Stimulated activated CD8-positive, alpha-beta memory T cell treated with anti-CD3 and anti-CD28 coated beads, Interleukin-15, amount 100 ng/mL, for 4 hours (primary cell): ENCODE measurements around the gene C1QTNF12.

Source experiments
- DNase-seq, 2 donors: peaks; one replicate each; pipeline ENCODE4 v3.0.0-alpha.2; 2020; ENCODE audit warnings: low read depth in 2 of 2

Gene C1QTNF12, protein sequence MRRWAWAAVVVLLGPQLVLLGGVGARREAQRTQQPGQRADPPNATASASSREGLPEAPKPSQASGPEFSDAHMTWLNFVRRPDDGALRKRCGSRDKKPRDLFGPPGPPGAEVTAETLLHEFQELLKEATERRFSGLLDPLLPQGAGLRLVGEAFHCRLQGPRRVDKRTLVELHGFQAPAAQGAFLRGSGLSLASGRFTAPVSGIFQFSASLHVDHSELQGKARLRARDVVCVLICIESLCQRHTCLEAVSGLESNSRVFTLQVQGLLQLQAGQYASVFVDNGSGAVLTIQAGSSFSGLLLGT

DNA sequence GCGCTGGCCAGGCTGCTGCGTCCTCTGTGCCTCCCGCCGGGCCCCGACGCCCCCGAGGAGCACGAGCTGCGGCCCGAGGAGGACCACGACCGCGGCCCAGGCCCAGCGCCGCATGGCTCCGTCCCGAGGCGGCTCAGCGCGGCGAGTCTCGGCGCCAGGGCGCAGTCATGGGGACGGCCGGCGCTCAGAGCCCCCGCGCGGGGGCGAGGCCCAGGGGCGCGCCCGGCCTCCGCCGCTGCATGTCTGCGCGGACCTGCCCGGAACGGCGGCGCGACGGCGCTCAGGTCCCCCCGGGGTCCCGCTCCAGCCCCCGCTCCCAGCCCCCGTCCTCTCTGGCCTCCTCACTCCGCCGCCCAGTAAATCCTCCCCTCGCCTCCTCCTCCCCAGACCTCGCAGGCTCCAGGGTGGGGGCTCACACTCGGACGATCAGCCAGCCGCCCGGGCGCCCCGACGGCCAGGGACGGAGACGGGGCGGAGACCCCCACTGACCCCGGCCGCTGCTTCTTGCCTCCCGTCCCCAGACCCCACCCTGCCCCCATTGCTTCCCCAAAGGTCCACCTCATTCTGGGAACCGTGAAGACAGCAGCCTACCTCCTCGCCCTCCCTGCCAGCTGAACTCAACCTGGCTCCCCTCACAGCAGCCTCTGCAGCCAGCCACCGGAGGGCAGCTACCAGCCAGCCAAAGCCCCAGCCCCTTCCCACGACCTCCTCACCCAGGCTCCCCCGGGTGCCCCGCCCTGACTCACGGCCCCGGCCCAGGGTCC, at the start of gene C1QTNF12:
C1QTNF12 (minus strand) TSS at position 146 of the 764 bp plus-strand sequence; CDS start at position 114, 32 bp downstream.
- DNase-seq, result no peak

- no peak for DNase-seq
Observed at GRCh38 chr1:1295154-1295923, 48.8 kb upstream of the C1QTNF12 start.

DNA sequence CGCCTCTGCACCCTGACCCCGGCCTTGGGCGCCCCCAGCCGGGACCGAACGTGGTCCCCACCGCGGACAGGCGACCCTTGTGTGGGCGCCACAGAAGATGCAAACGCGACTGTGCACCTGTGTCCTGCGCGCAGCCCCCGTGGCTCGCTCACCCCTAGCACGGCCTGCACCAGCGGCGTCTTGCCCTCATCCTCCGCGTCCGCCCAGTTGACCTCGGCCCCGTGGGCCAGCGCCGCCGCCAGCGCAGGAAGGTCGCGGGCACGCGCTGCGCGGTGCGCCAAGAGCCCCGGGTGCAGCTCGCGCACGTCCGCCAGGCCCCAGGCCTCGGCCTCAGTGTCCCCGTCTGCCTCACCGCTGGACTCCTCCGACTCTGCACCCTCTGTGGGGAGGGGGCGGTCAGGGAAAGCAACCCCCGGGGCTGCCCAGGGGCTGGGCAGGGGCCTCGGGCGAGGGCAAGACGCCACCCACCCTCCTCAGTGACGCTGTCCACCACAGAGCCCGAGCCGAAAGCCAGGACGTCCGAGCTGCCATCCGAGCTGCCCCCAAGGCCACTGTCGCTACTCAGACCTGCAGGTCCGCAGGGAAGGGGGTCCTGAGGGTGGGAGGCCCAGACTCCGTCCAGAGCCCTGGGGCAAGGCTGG, 47.8 kb upstream of the C1QTNF12 start:
- DNase-seq, result no peak

DNA sequence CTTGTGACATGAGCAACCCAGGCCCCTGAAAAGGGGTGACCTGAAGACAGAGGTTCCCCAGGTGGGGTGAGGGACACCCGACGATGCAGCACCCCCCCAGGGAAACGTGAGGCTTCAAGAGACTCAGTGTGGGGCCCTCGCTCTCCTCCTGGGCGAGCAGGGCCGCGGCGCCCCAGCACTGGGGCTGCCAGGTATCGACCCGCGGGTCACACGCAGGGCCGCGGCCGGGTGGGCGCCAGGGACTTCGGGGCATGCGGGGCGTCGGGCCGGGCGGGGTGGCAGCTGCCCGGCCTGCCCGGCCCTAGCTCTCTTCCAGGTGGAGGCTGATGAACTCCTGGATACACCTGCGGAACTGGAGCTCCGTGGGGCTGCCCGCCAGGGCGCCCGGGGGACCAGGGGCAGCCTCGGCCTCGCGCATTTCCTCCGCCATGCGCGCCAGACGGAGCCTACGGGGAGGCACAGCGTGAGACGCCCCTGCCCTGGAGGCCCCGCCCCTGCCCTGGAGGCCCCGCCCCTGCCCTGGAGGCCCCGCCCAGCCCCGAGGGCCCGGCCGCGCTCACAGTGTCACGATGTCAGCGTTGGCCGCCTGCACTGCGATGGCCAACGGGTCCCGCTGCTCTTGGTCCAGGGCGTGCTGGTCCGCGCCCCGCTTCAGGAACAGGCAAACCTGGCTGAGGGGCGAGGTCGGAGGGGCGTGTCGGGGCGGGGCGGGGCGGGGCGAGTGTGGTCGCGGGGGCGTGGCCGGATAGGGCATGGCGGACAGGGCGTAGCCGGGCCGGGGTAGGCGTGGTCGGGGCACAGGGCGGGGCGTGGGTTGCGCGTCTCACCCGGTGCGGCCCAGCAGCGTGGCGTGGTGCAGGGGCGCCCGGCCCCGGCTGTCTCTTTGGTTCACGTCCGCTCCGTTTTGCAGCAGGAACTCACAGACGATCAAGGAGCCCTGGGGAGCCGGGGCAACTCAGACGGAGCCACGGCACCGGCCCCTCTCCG, 47.0 kb upstream of the C1QTNF12 start:
- no peak for DNase-seq

DNA sequence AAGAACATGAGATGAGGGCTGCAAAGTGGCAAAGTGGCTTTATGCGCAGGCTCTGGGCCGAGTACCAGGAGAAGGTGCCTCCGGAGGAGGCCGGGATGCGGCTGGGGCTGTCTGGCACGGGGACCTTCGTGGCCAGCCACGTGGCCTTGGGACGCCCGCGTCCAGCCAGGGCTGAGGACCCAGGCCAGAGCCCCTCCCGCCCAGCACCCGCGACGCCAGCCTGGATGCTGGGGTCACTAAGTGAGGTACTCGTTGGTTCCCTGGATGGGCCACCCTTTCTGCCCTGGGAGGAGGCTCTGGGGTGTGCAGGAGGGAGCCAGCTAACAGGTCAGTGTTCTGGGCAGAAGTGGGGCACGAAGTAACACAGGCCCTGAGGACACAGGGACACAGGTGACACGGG, 46.3 kb upstream of the C1QTNF12 start:
- DNase-seq, result no peak

- DNase-seq, result no peak
Observed at GRCh38 chr1:1292442-1292779, 45.9 kb upstream of the C1QTNF12 start.

DNA sequence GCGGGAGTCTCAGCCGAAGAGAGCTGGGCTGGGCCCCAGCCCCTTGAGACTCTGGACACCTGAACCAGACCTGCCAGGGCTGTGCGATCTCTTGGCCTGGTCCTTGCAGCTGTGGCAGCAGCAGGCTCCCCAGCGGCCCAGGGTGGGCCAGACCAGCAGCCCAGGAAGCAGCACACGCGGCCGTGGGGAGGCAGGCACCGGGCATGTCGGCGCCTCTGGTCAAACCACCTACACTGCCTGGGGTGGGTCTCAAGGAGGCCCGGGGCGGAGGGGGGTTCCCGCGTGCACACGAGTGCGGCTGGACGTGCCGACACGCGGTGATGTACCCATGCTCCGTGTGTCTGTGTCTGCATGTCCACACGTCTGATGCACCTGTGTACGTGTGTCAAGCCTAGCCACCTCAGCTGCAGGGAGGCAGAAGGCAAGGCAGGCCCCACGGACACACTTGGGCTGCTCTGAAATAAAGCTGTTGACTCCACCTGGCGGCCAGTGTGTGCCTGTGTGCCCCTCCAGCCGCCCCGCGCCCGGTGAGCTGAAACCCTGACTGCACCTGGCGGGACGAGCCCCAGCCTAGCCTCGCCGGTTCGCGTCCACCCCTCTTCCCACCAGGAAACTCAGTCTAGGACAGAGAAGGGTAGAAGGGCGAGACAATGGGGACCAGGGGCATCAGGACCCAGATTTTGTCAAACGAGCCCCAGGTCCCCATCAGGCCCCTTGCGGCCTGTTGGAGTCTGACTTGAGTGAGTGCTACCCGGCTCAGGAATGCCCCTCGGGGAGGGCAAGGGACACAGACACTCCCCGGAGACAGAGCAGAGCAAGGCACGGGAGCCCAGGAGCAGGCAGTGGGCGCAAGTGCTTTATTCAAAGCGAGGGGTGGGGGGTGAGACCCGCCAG, 45.3 kb upstream of the C1QTNF12 start:
- peak in 1 of 2 donors; percentile 34 for DNase-seq

DNA sequence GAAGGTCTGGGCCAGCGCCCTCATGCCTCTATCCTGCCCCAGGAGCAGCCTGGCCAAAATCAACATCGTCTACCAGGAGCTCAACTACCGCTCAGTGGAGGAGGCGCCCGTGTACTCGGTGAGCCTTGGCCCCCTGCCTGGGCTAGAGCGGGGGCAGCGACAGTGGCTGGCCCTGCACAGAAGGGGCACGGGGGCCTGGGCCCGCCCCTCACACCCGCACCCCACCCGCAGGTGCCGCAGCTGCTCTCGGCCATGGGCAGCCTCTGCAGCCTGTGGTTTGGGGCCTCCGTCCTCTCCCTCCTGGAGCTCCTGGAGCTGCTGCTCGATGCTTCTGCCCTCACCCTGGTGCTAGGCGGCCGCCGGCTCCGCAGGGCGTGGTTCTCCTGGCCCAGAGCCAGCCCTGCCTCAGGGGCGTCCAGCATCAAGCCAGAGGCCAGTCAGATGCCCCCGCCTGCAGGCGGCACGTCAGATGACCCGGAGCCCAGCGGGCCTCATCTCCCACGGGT, 44.6 kb upstream of the C1QTNF12 start:
- no peak for DNase-seq

DNA sequence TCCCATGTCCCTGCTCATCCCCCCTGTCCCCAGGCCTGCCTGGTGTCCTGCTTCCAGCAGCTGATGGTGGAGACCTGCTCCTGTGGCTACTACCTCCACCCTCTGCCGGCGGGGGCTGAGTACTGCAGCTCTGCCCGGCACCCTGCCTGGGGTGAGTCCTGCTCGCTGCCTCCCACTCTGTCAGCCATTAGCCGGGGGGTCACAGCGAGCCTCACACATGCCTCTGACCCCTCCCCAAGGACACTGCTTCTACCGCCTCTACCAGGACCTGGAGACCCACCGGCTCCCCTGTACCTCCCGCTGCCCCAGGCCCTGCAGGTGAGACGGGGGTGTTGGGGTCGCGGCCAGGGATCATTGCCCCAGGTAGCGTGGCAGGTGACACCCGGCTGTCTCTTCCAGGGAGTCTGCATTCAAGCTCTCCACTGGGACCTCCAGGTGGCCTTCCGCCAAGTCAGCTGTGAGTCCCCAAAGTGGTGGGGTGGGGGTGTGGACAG, 43.8 kb upstream of the C1QTNF12 start:
- DNase-seq, result no peak

GRCh38 chr1:1287288-1288110, 41.0 kb upstream of the C1QTNF12 start:
- no peak for DNase-seq

DNA sequence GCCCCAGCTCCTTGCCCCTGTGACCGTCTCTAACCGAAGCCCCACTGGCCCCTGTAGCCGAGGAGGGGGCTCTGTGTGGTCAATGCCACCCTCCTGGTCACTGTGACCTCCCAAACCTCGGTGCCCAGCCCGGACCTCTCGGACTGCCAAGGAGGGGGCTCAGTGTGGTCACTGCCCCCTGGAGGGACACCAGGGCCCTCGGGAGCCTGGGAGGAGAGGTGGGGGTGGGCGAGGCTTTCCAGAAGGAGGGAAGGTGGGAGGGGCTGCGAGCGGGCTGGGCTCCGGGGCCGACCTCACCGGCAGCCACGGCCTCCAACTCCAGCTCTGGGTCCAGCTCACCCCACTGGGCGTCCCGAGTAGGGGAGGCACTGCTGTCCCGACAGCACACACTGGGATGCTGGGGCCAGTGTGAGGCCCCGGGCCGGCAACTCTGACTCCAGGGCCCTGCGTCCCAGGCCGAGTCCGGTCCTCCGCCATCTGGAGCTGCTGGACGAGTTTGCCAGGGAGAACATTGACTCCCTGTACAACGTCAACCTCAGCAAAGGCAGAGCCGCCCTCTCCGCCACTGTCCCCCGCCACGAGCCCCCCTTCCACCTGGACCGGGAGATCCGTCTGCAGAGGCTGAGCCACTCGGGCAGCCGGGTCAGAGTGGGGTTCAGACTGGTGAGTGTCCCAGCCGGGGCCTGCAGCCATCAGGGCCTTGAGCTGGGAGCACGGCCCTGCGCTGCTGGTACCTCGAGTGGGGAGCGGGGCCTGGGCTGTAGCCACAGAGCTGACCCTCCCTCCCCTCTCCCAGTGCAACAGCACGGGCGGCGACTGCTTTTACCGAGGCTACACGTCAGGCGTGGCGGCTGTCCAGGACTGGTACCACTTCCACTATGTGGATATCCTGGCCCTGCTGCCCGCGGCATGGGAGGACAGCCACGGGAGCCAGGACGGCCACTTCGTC, 40.1 kb upstream of the C1QTNF12 start:
- no peak for DNase-seq

GRCh38 chr1:1285611-1286311, 39.2 kb upstream of the C1QTNF12 start:
- DNase-seq, result no peak

DNA sequence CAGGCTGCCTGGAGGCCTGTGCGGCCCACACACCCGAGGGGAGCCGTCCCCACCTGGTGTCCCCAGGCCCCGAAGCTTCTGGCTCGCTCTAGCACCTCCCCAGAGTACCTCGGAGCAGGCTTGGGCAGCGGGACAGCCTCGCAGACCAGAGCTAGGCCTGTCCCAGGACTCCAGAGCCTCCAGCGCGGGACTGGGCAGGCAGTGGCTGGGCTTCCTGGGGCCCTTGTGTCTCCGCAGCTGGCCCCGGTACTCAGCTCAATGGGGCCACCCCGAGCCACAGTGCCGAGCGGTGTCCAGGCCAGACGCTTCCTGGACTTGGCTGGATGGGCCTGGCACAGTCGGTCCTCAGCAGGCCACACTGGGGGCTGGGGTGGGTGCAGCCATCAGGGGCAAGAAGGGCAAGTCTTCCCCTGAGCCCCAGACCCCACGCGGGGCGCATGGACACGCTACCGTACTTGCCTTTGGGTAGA, 38.6 kb upstream of the C1QTNF12 start:
- DNase-seq, result no peak

DNA sequence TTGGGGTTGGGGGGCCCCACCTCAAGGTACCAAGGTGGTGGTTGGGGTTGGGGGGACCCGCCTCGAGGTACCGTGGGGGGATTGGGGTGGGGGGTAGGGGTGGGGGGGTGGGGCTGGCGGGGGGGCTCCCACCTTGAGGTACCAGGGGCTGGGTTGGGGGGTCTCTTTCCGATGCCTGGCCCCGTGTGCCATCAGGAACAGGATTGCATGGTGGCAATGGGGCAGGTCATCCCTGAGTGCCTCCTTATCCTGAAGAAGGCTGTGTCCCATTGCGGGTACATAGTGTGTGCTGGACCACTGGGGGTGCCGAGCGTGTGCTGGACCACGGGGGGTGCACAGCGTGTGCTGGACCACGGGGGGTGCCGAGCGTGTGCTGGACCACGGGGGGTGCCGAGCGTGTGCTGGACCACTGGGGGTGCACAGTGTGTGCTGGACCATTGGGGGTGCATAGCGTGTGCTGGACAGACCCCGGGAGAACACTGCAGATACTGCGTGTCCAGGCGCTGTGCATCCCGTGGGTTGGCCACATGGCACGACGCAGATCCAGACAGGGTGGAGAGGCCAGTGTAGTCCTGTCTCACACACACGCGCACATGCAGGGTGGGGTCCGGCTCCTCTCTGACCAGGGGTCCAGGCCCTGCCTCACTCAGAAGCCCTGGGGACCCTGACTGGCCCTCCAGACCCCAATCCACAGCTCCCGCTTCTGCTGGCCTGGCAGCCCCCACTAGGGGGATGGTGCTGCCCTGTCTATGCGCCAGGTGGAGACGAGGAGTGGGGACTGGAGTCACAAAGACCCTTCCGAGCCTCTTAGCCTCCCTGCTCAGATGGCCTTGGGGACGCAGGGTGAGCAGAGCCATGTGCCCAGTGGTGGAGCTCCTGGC, 37.9 kb upstream of the C1QTNF12 start:
- no peak for DNase-seq

GRCh38 chr1:1283821-1284220, 37.3 kb upstream of the C1QTNF12 start:
- no peak for DNase-seq

DNA sequence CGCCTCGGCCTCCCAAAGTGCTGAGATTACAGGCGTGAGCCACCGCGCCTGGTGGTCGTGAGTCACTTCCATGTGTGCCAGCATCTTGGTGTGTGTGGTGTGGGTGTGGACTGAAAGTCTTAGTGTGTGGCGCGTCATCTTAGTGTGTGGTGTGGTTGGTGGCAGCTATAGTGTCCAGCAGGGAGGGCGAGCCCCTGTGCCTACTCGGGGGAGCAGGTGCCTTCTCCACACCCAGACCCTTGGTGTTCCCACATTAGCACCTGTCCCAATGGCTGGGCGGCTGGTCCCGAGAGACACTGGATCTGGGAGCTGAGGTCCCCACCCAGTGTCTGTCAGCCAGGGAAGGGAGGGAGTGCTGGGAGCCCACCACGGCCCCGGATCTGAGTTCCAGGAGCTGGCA, 36.5 kb upstream of the C1QTNF12 start:
- DNase-seq, result no peak
